Muscle layer of duodenum (tissue), 2 donors: ENCODE data around the gene FHAD1.

Experiments
- H3K27ac ChIP-seq: one replicate; pipeline ENCODE4 v1.7.0; 2013; ENCODE audit warnings: mild to moderate bottlenecking, low read length
- H3K27me3 ChIP-seq: one replicate; pipeline ENCODE4 v1.7.0; 2013; ENCODE audit warnings: low read depth, mild to moderate bottlenecking, control low read depth, low read length
- H3K36me3 ChIP-seq, 2 donors: one replicate each; pipeline ENCODE4 v1.7.0; 2013; ENCODE audit warnings: low read length in 2 of 2, control low read depth in 1 of 2, mild to moderate bottlenecking in 1 of 2; ENCODE audit not compliant: insufficient read depth in 2 of 2, control insufficient read depth in 1 of 2
- H3K4me1 ChIP-seq, 2 donors: one replicate each; pipeline ENCODE4 v1.7.0; 2013; ENCODE audit warnings: low read length in 2 of 2, mild to moderate bottlenecking in 2 of 2, control low read depth in 1 of 2, moderate library complexity in 1 of 2; ENCODE audit not compliant: insufficient read depth in 2 of 2, control insufficient read depth in 1 of 2
- H3K4me3 ChIP-seq, 2 donors: one replicate each; pipeline ENCODE4 v1.7.0; 2013; ENCODE audit warnings: low read length in 2 of 2, low read depth in 1 of 2, mild to moderate bottlenecking in 1 of 2
- H3K9me3 ChIP-seq, 2 donors: one replicate each; pipeline ENCODE4 v1.7.0; 2013; ENCODE audit warnings: low read length in 2 of 2, control low read depth in 1 of 2, mild to moderate bottlenecking in 1 of 2; ENCODE audit not compliant: control insufficient read depth in 1 of 2
- donor health status: healthy.

The FHAD1 gene

GRCh38 chr1:15403962-15404580, 157.0 kb downstream of the FHAD1 start:
- peaks cover 0 to 7% of the 10 kb centered on the region in 2 donors for H3K4me1 ChIP-seq

GRCh38 chr1:15405106-15405850, 158.3 kb downstream of the FHAD1 start:
- Histone ChIP-seq H3K4me1 (peaks cover 0 to 8% of the 10 kb centered on the region in 2 donors), H3K4me3 (no peak overlapping the region), H3K36me3 (no peaks in the 10 kb centered on the region), H3K27me3 (no peaks in the 10 kb centered on the region), H3K9me3 (peaks cover 0 to 1% of the 10 kb centered on the region in 2 donors), H3K27ac (no peak overlapping the region)

More at GRCh38 chr1:15403962-15404580, 157.0 kb downstream of the FHAD1 start:
- Histone ChIP-seq H3K27ac (no peak overlapping the region), H3K27me3 (no peaks in the 10 kb centered on the region), H3K4me3 (no peak overlapping the region), H3K36me3 (no peaks in the 10 kb centered on the region), H3K9me3 (peaks cover 0 to 8% of the 10 kb centered on the region in 2 donors)

- H3K27ac ChIP-seq: no peak overlapping the region
- no peak overlapping the region for H3K4me3 ChIP-seq
- no peaks in the 10 kb centered on the region for H3K36me3 ChIP-seq
- H3K9me3 ChIP-seq: no peaks in the 10 kb centered on the region
- peaks cover 0 to 19% of the 10 kb centered on the region in 2 donors for H3K4me1 ChIP-seq
- no peaks in the 10 kb centered on the region for H3K27me3 ChIP-seq
Observed at GRCh38 chr1:15406614-15407559, 159.9 kb downstream of the FHAD1 start.

DNA sequence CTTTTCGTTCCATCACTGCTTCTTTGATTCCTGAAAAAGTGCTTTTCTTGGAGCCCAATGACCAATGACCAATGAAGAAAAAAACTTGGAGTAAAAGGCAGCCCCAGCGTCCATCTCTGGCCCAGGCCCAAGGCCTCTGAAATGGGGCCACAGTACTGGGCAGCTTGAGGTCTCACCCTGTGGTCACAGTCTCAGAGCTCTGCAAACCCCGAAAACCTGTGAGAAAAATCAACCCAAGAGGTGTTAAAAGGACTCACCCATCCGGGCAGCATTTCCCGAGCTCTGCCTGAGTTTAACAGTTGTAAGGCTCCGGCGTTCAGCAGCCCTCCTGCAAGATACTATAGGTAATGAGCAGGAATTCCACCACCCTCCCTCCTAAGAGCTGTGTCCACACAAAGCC, 160.6 kb downstream of the FHAD1 start:
- no peaks in the 10 kb centered on the region for H3K9me3 ChIP-seq
- H3K36me3 ChIP-seq: no peaks in the 10 kb centered on the region
- no peak overlapping the region for H3K4me3 ChIP-seq
- peaks cover 0 to 24% of the 10 kb centered on the region in 2 donors for H3K4me1 ChIP-seq
- no peaks in the 10 kb centered on the region for H3K27me3 ChIP-seq
- no peak overlapping the region for H3K27ac ChIP-seq

DNA sequence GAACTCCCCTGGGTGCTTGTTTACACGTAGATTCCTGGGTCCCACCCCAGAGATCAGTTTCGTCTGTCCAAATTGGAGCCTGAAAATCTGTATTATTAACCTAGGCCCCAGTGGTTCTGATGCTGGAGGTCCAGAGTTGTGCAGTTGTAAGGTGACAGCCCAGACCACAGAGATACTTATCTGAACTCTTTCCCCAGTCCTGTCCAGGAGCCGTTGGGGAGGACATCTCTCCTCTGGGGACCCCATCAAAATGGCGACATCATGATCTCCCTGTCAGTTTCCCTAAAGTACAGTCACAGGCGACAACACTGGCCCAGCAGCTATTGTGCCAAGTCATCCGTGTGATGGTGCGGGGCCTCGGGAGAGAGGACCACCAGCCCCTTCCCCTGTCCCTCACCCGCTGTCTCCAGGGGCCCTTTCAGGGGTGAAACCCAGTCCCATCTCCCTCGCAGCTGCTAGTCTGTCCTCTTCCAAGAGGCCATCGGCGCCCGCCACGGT, 161.9 kb downstream of the FHAD1 start:
- Histone ChIP-seq H3K9me3 (no peaks in the 10 kb centered on the region), H3K4me3 (peak overlapping the region; percentile 56 to 74), H3K4me1 (peaks cover 0 to 27% of the 10 kb centered on the region in 2 donors), H3K36me3 (no peaks in the 10 kb centered on the region), H3K27me3 (no peaks in the 10 kb centered on the region), H3K27ac (no peak overlapping the region)

DNA sequence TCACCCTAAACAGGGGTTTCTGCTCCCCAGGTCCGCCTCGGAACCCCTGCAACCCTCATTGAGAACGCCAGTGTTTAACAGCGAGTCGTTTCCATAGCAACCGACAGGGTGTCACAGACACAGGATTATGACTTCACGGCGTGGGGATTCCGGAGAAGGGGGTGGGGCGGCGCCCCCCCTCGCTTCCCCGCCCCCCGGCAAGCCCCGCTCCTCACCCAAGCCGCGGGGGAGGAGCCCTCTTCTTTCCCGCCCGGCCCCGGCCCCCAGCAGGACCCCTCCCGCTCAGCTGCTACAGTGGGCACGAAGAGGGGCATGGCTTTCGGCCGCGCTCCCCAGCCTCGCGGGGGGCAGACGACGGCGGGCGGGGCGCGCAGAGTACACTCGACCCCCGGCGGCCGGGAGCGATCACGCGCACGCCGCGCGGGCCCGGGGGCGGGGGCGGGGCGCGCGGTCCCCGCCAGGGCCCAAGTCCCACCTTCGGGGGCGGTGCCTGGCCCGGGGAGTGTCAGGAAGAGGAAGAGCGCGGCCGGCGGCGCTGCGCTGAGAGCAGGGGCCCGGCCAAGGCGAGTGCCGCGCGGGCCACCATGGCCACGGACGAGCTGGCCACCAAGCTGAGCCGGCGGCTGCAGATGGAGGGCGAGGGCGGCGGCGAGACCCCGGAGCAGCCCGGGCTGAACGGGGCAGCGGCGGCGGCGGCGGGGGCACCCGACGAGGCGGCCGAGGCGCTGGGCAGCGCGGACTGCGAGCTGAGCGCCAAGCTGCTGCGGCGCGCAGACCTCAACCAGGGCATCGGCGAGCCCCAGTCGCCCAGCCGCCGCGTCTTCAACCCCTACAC, 162.6 kb downstream of the FHAD1 start, which contains the start of gene EFHD2:
EFHD2 (plus strand) TSS at position 501 of the 835 bp plus-strand sequence; CDS start at position 585, 84 bp downstream.
- Histone ChIP-seq H3K27ac (peak within 1 kb of the TSS; percentile 74), H3K4me1 (peaks cover 3 to 27% of the 10 kb centered on the region in 2 donors), H3K36me3 (no peaks in the 10 kb centered on the region), H3K27me3 (no peaks in the 10 kb centered on the region), H3K9me3 (no peaks in the 10 kb centered on the region), H3K4me3 (peak within 1 kb of the TSS; percentile 74 to 75)

DNA sequence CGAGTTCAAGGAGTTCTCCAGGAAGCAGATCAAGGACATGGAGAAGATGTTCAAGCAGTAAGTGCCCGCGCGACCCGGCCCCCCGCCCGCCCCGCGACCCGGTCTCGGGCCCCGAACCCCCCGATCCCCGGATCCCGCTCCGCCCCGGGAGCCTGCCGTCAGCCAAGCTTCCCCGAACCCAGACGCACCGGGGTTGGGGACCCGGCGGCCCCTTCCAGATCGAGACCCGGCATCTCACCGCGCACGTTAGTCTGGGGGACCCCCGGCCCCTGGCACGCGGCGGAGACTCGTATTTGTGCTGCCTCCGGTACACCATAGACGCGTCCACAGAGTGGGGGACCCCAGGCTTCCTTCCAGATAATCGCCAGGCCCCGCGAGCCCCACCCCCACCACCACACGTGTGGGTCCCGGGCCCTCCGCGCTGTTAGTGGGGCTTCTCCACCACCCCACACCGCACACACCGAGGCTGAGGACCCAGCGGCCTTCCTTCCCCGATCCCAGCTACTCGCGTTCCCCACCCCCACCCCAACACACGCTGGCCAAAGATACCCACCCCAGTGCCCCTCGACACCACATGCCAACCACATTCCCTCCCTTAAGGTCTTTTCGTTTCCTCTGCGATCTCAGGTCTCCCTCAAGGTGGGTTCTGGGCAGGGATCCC, 163.3 kb downstream of the FHAD1 start:
- peak overlapping the region; percentile 74 for H3K27ac ChIP-seq
- peak overlapping the region; percentile 74 to 75 for H3K4me3 ChIP-seq
- peaks cover 3 to 27% of the 10 kb centered on the region in 2 donors for H3K4me1 ChIP-seq
- H3K36me3 ChIP-seq: no peaks in the 10 kb centered on the region
- no peaks in the 10 kb centered on the region for H3K9me3 ChIP-seq
- no peaks in the 10 kb centered on the region for H3K27me3 ChIP-seq

GRCh38 chr1:15410884-15411245, 163.8 kb downstream of the FHAD1 start:
- H3K36me3 ChIP-seq: no peaks in the 10 kb centered on the region
- H3K4me1 ChIP-seq: peaks cover 6 to 27% of the 10 kb centered on the region in 2 donors
- H3K27ac ChIP-seq: peak overlapping the region; percentile 74

DNA sequence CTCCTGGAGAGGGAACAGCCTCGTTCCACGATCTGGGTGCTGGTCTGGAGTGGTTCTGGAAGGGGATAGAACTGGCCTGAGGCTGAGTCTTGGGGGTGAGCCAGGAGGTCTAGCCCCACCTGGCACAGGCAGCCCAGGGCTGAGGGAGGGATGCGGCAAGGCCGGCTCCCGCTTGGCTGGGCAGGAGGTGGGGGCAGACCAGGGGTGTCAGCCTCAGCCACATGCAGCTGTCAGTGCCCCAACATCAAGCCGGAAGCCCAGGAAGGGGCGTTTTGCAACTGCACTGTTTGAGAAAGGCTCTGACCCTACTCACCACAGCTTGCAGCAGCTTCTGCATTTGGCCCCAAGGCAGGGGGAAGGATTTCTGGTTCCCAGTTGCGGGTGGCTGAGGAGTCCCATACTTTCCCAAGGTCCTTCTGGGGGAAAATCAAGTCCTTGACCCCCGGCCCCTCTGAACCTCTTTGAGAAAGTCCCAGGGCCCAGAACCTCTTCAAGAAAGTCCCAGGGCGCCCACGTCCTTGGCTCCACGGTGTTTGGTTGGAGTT, 164.6 kb downstream of the FHAD1 start:
- Histone ChIP-seq H3K4me3 (peak overlapping the region; percentile 74 to 75), H3K27ac (peak overlapping the region; percentile 74), H3K4me1 (peaks cover 11 to 33% of the 10 kb centered on the region in 2 donors)

More at GRCh38 chr1:15410884-15411245, 163.8 kb downstream of the FHAD1 start:
- H3K9me3 ChIP-seq: no peaks in the 10 kb centered on the region
- peak overlapping the region; percentile 74 to 75 for H3K4me3 ChIP-seq
- no peaks in the 10 kb centered on the region for H3K27me3 ChIP-seq

More for the DNA sequence above, 164.6 kb downstream of the FHAD1 start:
- Histone ChIP-seq H3K27me3 (no peaks in the 10 kb centered on the region), H3K9me3 (no peaks in the 10 kb centered on the region), H3K36me3 (no peaks in the 10 kb centered on the region)
